HL-60 (cell line): Measurements from ENCODE around the gene RYK.

Source experiments
- CTCF ChIP-seq: IDR thresholded peaks from one replicate; pipeline ENCODE4 v1.5.1; 2011; ENCODE audit warnings: low read length, control low read depth, inconsistent platforms; ENCODE audit not compliant: insufficient read depth
- POLR2AphosphoS5 ChIP-seq: IDR thresholded peaks from 2 replicates; pipeline ENCODE4 v1.6.1; 2012; ENCODE audit warnings: low read depth

DNA sequence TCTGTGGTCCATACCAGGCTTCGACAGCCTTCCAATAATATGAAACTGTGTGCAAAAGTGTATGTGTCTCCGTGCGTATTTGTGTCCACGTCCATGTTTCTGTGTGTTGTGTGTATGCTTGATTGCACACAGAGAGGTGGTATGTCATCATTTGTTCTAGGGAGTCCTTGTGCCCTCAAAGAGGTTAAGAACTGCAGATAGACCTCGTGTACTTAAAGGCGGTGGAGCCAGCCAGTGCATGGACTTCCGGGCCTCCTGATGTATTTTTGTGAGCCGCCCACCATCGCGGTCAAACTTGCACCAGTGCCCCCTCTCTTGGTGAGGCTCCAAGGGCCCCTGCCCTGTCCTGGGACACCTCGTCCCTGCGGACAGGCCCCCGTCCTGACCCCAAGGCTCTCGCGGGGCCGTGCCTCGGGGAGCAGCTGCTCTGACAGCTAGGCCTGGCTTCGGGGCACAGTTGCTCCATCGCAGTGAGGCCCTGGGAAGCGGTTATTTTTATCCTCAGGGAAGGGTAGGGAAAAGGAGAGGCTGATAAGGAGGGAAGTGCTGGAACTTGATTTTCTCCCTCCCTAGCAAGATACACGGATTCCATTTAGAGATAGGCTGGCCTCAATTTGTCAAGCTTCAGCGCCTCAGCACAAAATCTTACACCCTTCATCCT, 1.2 kb upstream of the RYK start:
- no peak for TF ChIP-seq CTCF
- TF ChIP-seq POLR2AphosphoS5, result no peak
